Measurements from ENCODE around the gene ARHGAP8. TPM values are rescaled to one million over a fixed set of nuclear protein-coding genes. Genes with fewer than 3 reads are reported as not detected.

The ARHGAP8 gene
- polyA plus RNA-seq, 2 donors = 7.2 to 11.2 TPM

DNA sequence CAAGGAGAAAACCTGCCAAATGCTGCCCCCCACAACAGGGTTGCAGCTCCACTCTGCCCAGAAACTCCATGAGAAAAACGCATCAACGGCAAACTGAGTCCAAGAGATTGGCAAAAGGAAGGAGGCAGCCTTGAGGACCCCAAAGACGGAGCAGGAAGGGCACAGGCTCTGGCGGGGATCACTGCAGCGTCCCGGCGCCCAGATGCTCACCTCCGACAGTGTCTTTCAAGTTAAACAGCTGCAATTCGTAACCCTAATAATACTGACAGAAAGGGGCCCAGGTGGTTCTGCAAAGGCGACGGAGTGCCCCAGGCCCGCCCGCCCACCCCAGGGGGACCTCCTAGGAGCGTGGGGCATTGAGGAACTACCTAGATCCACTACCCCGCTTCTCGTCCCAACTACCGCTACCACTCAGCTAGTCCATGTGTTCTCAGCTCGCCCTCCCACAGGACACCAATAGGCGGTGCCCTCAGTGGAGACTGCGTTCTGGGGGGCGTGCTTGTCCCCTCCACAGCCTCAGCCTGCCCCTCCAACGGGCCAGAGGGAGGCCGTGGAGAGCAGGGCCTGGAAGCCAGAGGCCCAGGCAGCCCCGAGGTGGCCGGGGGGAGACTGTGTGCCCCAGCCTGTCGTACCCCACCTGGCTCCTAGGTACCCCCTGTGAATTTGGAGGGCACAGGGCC lies 130.0 kb downstream of the ARHGAP8 start:
- H3K4me3 ChIP-seq (ENCODE audit: low read depth in 1 of 2, low read length in 2 of 2) = no peak overlapping the region
- H3K9me3 ChIP-seq (ENCODE audit: control insufficient read depth in 2 of 2, insufficient read depth in 1 of 2, low read depth in 1 of 2, low read length in 1 of 2) = peaks cover 0 to 7% of the 10 kb centered on the region in 2 donors
- no peaks in the 10 kb centered on the region for H3K4me1 ChIP-seq (ENCODE audit: control insufficient read depth in 2 of 2, insufficient read depth in 2 of 2, low read length in 1 of 2)
- WGBS, 2 donors = 89 to 90% methylated on average over 25 to 26 of the region's 26 CpGs
- H3K27me3 ChIP-seq (ENCODE audit: control insufficient read depth in 1 of 2, insufficient read depth in 2 of 2, low read length in 2 of 2) = no peaks in the 10 kb centered on the region
- H3K27ac ChIP-seq (ENCODE audit: low read depth in 2 of 2, low read length in 1 of 2) = no peak overlapping the region
- H3K36me3 ChIP-seq (ENCODE audit: control insufficient read depth in 2 of 2, insufficient read depth in 2 of 2, low read length in 1 of 2) = no peaks in the 10 kb centered on the region

DNA sequence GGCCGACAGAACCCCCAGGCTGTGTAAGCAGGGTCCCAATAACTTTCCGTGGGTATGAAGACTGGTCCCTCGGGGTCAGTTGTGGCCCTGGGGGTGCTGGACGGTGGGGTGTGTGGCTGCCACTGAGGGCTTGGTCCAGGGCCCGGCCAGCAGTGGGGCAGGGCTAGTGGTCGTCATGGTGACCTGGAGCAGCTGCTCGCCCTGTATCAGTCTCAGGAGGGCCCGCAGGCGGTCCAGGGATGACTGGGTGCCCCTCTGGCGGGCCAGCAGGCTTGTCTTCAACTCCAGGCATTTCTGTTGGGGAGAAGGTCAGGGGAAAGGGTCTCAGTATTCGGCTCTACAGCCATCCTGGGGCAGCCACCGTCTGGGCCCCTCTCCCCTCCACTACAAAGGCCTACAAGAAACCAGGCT lies 130.6 kb downstream of the ARHGAP8 start:
- H3K27me3 ChIP-seq (ENCODE audit: control insufficient read depth in 1 of 2, insufficient read depth in 2 of 2, low read length in 2 of 2) = no peaks in the 10 kb centered on the region
- no peaks in the 10 kb centered on the region for H3K36me3 ChIP-seq (ENCODE audit: control insufficient read depth in 2 of 2, insufficient read depth in 2 of 2, low read length in 1 of 2)
- no peaks in the 10 kb centered on the region for H3K4me1 ChIP-seq (ENCODE audit: control insufficient read depth in 2 of 2, insufficient read depth in 2 of 2, low read length in 1 of 2)
- no peak overlapping the region for H3K27ac ChIP-seq (ENCODE audit: low read depth in 2 of 2, low read length in 1 of 2)
- no peak overlapping the region for H3K4me3 ChIP-seq (ENCODE audit: low read depth in 1 of 2, low read length in 2 of 2)
- peaks cover 0 to 4% of the 10 kb centered on the region in 2 donors for H3K9me3 ChIP-seq (ENCODE audit: control insufficient read depth in 2 of 2, insufficient read depth in 1 of 2, low read depth in 1 of 2, low read length in 1 of 2)
- WGBS, 2 donors = 85% methylated on average over 12 of the region's 12 CpGs

DNA sequence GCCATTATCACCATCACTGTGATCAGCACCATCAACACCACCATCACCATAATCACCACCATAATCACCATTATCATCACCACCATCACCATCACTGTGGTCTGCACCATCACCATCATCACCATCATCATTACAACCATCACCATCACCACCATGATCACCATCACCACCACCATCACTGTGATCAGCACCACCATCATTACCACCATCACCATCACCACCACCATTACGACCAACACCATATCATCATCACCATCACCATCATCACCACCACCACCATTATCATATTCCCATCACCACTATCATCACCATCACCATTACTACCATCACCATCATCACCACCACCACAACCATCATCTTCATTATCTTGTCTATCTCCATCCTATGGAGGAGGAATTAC lies 132.2 kb downstream of the ARHGAP8 start:
- 89 to 95% methylated on average over 1 of the region's 1 CpG for WGBS, 2 donors
- no peak overlapping the region for H3K4me3 ChIP-seq (ENCODE audit: low read depth in 1 of 2, low read length in 2 of 2)
- no peaks in the 10 kb centered on the region for H3K4me1 ChIP-seq (ENCODE audit: control insufficient read depth in 2 of 2, insufficient read depth in 2 of 2, low read length in 1 of 2)
- H3K36me3 ChIP-seq (ENCODE audit: control insufficient read depth in 2 of 2, insufficient read depth in 2 of 2, low read length in 1 of 2) = no peaks in the 10 kb centered on the region
- H3K27me3 ChIP-seq (ENCODE audit: control insufficient read depth in 1 of 2, insufficient read depth in 2 of 2, low read length in 2 of 2) = no peaks in the 10 kb centered on the region
- H3K9me3 ChIP-seq (ENCODE audit: control insufficient read depth in 2 of 2, insufficient read depth in 1 of 2, low read depth in 1 of 2, low read length in 1 of 2) = no peaks in the 10 kb centered on the region
- no peak overlapping the region for H3K27ac ChIP-seq (ENCODE audit: low read depth in 2 of 2, low read length in 1 of 2)

DNA sequence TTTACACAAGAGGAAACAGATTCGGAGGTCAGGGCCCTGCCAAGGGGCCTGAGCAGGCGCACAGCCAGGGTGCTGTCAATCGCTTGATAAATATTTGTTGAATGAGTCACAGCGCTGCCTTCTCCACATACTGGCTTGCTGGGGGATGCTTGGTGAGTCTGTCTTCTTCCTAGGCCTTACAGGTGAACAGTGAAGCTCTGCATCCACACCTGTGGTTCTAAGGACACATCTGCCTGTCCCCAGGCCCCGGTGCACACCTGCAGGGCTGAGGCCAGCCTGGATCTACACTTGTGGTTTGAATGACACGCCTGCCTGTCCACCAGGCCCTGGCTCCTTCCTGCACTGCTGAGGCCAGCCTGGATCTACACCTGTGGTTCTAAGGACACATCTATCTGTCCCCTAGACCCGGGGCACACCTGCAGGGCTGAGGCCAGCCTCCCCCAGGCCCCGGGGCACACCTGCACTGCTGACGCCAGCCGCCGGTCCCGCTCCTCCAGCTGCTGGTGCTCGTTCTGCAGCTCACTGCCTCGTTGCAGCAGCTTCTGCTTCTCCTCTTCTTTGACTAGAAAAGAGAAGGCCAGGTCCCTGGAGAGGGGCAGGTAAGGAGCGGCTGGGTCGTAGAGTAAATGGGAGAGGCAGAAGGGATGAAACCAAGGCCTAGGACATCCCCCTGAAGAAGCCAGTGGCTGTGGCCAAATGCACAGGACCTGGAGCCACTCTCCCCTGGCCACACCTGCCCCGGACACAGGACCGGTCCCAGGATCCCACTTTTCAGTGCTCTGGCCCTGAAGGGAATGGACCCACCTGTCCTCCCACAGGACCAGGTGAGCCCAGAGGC lies 132.8 kb downstream of the ARHGAP8 start:
- no peaks in the 10 kb centered on the region for H3K9me3 ChIP-seq (ENCODE audit: control insufficient read depth in 2 of 2, insufficient read depth in 1 of 2, low read depth in 1 of 2, low read length in 1 of 2)
- H3K27me3 ChIP-seq (ENCODE audit: control insufficient read depth in 1 of 2, insufficient read depth in 2 of 2, low read length in 2 of 2) = no peaks in the 10 kb centered on the region
- H3K36me3 ChIP-seq (ENCODE audit: control insufficient read depth in 2 of 2, insufficient read depth in 2 of 2, low read length in 1 of 2) = no peaks in the 10 kb centered on the region
- 76 to 84% methylated on average over 18 of the region's 18 CpGs for WGBS, 2 donors
- no peak overlapping the region for H3K4me3 ChIP-seq (ENCODE audit: low read depth in 1 of 2, low read length in 2 of 2)
- no peaks in the 10 kb centered on the region for H3K4me1 ChIP-seq (ENCODE audit: control insufficient read depth in 2 of 2, insufficient read depth in 2 of 2, low read length in 1 of 2)
- H3K27ac ChIP-seq (ENCODE audit: low read depth in 2 of 2, low read length in 1 of 2) = no peak overlapping the region

DNA sequence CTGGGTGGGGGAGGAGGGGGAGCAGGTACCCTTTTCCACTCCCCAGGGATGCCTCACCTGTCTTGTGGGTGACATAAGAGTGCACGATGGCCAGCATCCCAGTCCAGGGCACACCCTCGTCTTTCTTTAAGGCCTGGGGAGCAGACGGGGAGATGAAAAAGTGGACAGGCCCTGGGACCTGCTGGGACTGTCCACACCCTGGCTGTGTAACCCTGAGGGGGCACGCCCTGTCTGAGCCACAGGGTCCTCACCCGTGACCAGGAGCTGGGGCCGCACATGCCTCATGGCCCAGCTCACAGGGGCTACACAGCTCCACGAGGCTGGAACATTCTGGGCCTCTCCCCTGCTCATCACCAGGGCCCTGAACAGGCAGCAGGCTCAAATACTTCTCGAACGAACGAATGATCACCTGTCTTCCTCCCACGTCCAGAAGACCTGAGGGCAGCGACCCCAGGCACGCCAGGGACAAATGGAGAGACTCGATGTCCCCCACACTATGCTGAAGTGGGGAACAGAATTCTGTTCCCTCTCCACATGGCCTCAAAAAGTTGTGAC lies 133.5 kb downstream of the ARHGAP8 start:
- H3K4me1 ChIP-seq (ENCODE audit: control insufficient read depth in 2 of 2, insufficient read depth in 2 of 2, low read length in 1 of 2) = no peaks in the 10 kb centered on the region
- no peaks in the 10 kb centered on the region for H3K36me3 ChIP-seq (ENCODE audit: control insufficient read depth in 2 of 2, insufficient read depth in 2 of 2, low read length in 1 of 2)
- H3K27me3 ChIP-seq (ENCODE audit: control insufficient read depth in 1 of 2, insufficient read depth in 2 of 2, low read length in 2 of 2) = no peaks in the 10 kb centered on the region
- 82 to 84% methylated on average over 14 of the region's 14 CpGs for WGBS, 2 donors
- H3K4me3 ChIP-seq (ENCODE audit: low read depth in 1 of 2, low read length in 2 of 2) = no peak overlapping the region
- H3K27ac ChIP-seq (ENCODE audit: low read depth in 2 of 2, low read length in 1 of 2) = no peak overlapping the region
- no peaks in the 10 kb centered on the region for H3K9me3 ChIP-seq (ENCODE audit: control insufficient read depth in 2 of 2, insufficient read depth in 1 of 2, low read depth in 1 of 2, low read length in 1 of 2)

DNA sequence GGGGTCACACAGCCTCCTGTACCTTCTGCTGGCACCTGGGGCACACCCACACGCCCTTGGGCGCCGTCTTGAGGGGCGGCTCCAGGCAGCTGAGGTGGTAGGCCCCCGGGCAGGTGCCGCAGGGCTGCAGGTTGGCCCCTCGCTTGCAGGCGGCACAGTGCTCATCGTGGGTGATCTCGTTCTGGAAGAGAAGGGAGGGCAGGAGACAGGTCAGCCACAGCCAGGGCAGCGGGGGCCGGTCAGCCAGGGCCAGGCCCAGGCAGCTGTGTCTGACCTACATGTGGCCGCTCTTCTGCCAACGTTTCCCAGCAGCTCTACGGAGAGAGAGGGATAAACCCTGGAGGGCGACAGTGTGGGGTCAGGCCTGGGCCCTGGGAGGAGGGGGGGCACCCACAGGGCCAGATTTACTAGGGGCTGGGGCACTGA lies 135.6 kb downstream of the ARHGAP8 start:
- Histone ChIP-seq H3K27me3 (ENCODE audit: control insufficient read depth in 1 of 2, insufficient read depth in 2 of 2, low read length in 2 of 2) (no peaks in the 10 kb centered on the region), H3K27ac (ENCODE audit: low read depth in 2 of 2, low read length in 1 of 2) (no peak overlapping the region), H3K36me3 (ENCODE audit: control insufficient read depth in 2 of 2, insufficient read depth in 2 of 2, low read length in 1 of 2) (no peaks in the 10 kb centered on the region), H3K4me3 (ENCODE audit: low read depth in 1 of 2, low read length in 2 of 2) (no peak overlapping the region), H3K4me1 (ENCODE audit: control insufficient read depth in 2 of 2, insufficient read depth in 2 of 2, low read length in 1 of 2) (no peaks in the 10 kb centered on the region), H3K9me3 (ENCODE audit: control insufficient read depth in 2 of 2, insufficient read depth in 1 of 2, low read depth in 1 of 2, low read length in 1 of 2) (no peaks in the 10 kb centered on the region)
- 83 to 84% methylated on average over 16 of the region's 16 CpGs for WGBS, 2 donors

DNA sequence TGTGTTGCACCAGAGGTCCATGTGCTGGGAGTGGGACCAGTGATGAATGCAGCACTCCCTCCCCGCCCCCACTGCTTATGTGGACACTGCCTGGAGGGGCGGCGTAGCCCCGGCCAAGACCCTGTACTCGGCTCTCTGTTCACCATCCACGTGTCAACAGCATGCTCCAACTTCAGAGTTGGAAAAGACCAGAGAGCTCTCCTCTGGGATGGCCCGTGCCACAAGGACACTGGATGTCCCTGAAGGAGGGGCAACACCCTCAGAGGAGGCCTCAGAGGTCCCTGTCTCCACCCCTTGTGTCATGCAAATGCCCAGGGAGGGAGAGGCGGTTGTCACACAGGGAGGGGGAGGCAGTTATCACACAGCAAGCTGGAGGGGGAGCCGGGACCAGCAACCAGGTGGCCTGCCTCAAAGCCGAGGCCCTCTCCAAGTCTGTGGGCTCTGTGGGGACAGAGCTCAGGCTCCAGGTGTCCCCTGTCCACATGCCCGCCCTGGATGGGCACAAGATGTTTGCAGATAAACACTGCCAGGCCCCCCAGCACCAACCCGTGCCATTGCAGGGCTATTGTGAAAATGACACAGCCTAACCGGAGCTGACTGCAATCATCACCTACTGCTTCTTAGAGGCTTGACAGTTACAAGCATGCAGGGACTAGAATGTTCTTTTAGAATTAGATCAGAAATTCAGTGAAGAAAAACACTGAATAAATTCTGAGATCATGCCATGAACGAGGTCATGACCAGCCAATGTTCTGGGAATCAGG lies 136.3 kb downstream of the ARHGAP8 start:
- H3K4me3 ChIP-seq (ENCODE audit: low read depth in 1 of 2, low read length in 2 of 2) = no peak overlapping the region
- no peaks in the 10 kb centered on the region for H3K4me1 ChIP-seq (ENCODE audit: control insufficient read depth in 2 of 2, insufficient read depth in 2 of 2, low read length in 1 of 2)
- H3K9me3 ChIP-seq (ENCODE audit: control insufficient read depth in 2 of 2, insufficient read depth in 1 of 2, low read depth in 1 of 2, low read length in 1 of 2) = no peaks in the 10 kb centered on the region
- H3K36me3 ChIP-seq (ENCODE audit: control insufficient read depth in 2 of 2, insufficient read depth in 2 of 2, low read length in 1 of 2) = no peaks in the 10 kb centered on the region
- H3K27me3 ChIP-seq (ENCODE audit: control insufficient read depth in 1 of 2, insufficient read depth in 2 of 2, low read length in 2 of 2) = no peaks in the 10 kb centered on the region
- 73% methylated on average over 14 of the region's 14 CpGs for WGBS, 2 donors
- H3K27ac ChIP-seq (ENCODE audit: low read depth in 2 of 2, low read length in 1 of 2) = no peak overlapping the region

DNA sequence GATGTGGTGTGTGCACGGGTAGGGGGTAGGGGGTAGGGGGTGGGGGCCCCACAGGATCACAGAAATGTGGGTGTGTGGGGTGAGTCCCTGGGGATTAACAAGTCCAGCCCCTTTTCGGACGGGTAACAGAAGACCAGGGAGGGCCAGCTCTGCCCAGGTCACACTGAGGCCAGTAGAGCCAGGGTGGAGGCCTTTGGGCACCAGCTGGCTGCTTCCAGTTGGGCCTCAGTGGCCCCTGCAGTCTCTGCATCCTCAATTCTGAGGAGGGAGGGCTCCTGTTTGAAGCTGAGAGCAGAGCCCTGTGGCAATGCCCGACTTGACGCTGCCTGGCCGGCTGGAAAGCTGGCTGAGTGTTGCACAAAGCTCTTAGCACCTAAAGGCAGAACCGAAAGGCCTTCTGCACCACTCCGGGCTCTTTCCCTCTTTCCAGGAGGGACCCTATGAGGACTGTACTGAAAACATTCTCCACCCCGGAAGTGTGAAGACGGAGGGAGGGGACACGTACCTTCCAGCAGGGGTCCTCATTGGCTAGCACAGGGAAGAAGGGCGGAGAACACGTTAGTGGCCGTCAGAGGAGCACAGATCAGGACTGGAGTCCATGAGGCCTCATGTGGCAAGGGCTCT lies 137.0 kb downstream of the ARHGAP8 start:
- Histone ChIP-seq H3K4me1 (ENCODE audit: control insufficient read depth in 2 of 2, insufficient read depth in 2 of 2, low read length in 1 of 2) (no peaks in the 10 kb centered on the region), H3K36me3 (ENCODE audit: control insufficient read depth in 2 of 2, insufficient read depth in 2 of 2, low read length in 1 of 2) (no peaks in the 10 kb centered on the region), H3K27me3 (ENCODE audit: control insufficient read depth in 1 of 2, insufficient read depth in 2 of 2, low read length in 2 of 2) (no peaks in the 10 kb centered on the region), H3K27ac (ENCODE audit: low read depth in 2 of 2, low read length in 1 of 2) (no peak overlapping the region), H3K4me3 (ENCODE audit: low read depth in 1 of 2, low read length in 2 of 2) (no peak overlapping the region), H3K9me3 (ENCODE audit: control insufficient read depth in 2 of 2, insufficient read depth in 1 of 2, low read depth in 1 of 2, low read length in 1 of 2) (no peaks in the 10 kb centered on the region)
- WGBS, 2 donors = 63 to 68% methylated on average over 14 of the region's 14 CpGs
